Tibial nerve (tissue), 4 donors: ENCODE measurements around the gene ECM1. TPM values are rescaled to one million over a fixed set of nuclear protein-coding genes. Genes with fewer than 3 reads are reported as not detected.

Experiments
- DNase-seq, 2 donors: peaks; one replicate each; pipeline ENCODE4 v3.0.0-alpha.2; 2019; ENCODE audit warnings: low spot score in 2 of 2
- H3K27ac ChIP-seq, 4 donors: fragments of 200-600 bp; sonication (generic) in 3 of 4; one replicate each; pipeline ENCODE4 v1.5.1; 2017 to 2019; ENCODE audit warnings: mild to moderate bottlenecking in 1 of 4
- H3K27me3 ChIP-seq, 2 donors: fragments of 200-600 bp; sonication (generic) in 1 of 2; one replicate each; pipeline versions ENCODE4 v1.5.1 to v1.6.0; 2017 to 2019
- H3K36me3 ChIP-seq, 3 donors: fragments of 200-600 bp; sonication (generic); one replicate each; pipeline ENCODE4 v1.5.1; 2018 to 2019
- H3K4me1 ChIP-seq, 4 donors: fragments of 200-600 bp; sonication (generic) in 3 of 4; one replicate each; pipeline ENCODE4 v1.5.1; 2017 to 2019
- H3K4me3 ChIP-seq, 4 donors: fragments of 200-600 bp; sonication (generic) in 3 of 4; one replicate each; pipeline ENCODE4 v1.5.1; 2017 to 2019; ENCODE audit warnings: mild to moderate bottlenecking in 1 of 4, moderate library complexity in 1 of 4
- H3K9me3 ChIP-seq, 4 donors: fragments of 200-600 bp; sonication (generic) in 3 of 4; one replicate each; pipeline ENCODE4 v1.5.1; 2017 to 2019
- CTCF ChIP-seq, 5 experiments: fragments of 200-600 bp in 3 of 5; fragments of 450-650 bp in 2 of 5; sonication (generic) in 3 of 5; IDR thresholded peaks; one replicate each; pipeline ENCODE4 v1.5.1; 2016 to 2019; ENCODE audit warnings: antibody characterized with exemption in 5 of 5, mild to moderate bottlenecking in 3 of 5, moderate library complexity in 2 of 5
- EP300 ChIP-seq, 2 donors: sonication (generic); formaldehyde crosslinking; IDR thresholded peaks; one replicate each; pipeline ENCODE4 v1.6.1; 2017; ENCODE audit warnings: antibody characterized with exemption in 2 of 2, mild to moderate bottlenecking in 1 of 2
- POLR2A ChIP-seq, 2 donors: fragments of 450-650 bp; IDR thresholded peaks; one replicate each; pipeline ENCODE4 v1.6.1; 2017; ENCODE audit warnings: antibody characterized with exemption in 2 of 2, mild to moderate bottlenecking in 2 of 2, moderate library complexity in 2 of 2
- WGBS, 2 donors: methylation state at CpG; one replicate each; pipeline ENCODE4 v1.1.5; 2018; 5-methylcytosine and 5-hydroxymethylcytosine counted together
- total RNA-seq, 4 donors: library from RNA; depleted of rRNA; stranded (reverse); fragments of >200 nt; gene quantifications; one replicate each; pipeline ENCODE4 v1.1.0, GENCODE V29; 2016

The ECM1 gene
- total RNA-seq, 4 donors from 2014 or later, result 10.1 to 32.2 (median 15.0) TPM

- Histone ChIP-seq H3K27me3 (no peaks in the 10 kb centered on the region), H3K36me3 (no peaks in the 10 kb centered on the region), H3K4me1 (peaks cover 0 to 53% (median 9%) of the 10 kb centered on the region in 4 donors), H3K9me3 (no peaks in the 10 kb centered on the region), H3K27ac (no peak overlapping the region), H3K4me3 (no peak overlapping the region)
- no peak for TF ChIP-seq POLR2A (IDR thresholded peaks at IDR 0.05)
- no peak for TF ChIP-seq EP300 (IDR thresholded peaks at IDR 0.05)
- no peak for TF ChIP-seq CTCF (IDR thresholded peaks at IDR 0.05)
- WGBS, 2 donors, result 96 to 97% methylated on average over 4 to 6 of the region's 6 CpGs
- DNase-seq, result no peak
These were observed 26.1 kb downstream of the ECM1 start for GRCh38 chr1:150534002-150534401.

GRCh38 chr1:150535511-150536287 is 27.8 kb downstream of the ECM1 start:
- Histone ChIP-seq H3K27me3 (no peaks in the 10 kb centered on the region), H3K27ac (no peak overlapping the region), H3K9me3 (no peaks in the 10 kb centered on the region), H3K4me1 (peaks cover 0 to 46% (median 9%) of the 10 kb centered on the region in 4 donors), H3K4me3 (no peak overlapping the region), H3K36me3 (no peaks in the 10 kb centered on the region)
- TF ChIP-seq EP300 (IDR thresholded peaks at IDR 0.05) (no peak), CTCF (IDR thresholded peaks at IDR 0.05) (no peak), POLR2A (IDR thresholded peaks at IDR 0.05) (no peak)
- WGBS, 2 donors, result 91 to 92% methylated on average over 14 of the region's 14 CpGs
- no peak for DNase-seq

GRCh38 chr1:150536836-150537731 is 29.2 kb downstream of the ECM1 start:
- Histone ChIP-seq H3K36me3 (no peaks in the 10 kb centered on the region), H3K27ac (peak overlapping the region; percentile 34 to 63 (median 48)), H3K27me3 (no peaks in the 10 kb centered on the region), H3K4me1 (peaks cover 0 to 38% (median 9%) of the 10 kb centered on the region in 4 donors), H3K9me3 (no peaks in the 10 kb centered on the region), H3K4me3 (no peak overlapping the region)
- TF ChIP-seq CTCF (IDR thresholded peaks at IDR 0.05) (no peak), POLR2A (IDR thresholded peaks at IDR 0.05) (no peak), EP300 (IDR thresholded peaks at IDR 0.05) (no peak)
- WGBS, 2 donors, result 86 to 92% methylated on average over 9 to 12 of the region's 12 CpGs
- DNase-seq, result no peak

- Histone ChIP-seq H3K9me3 (no peaks in the 10 kb centered on the region), H3K27ac (peak overlapping the region; percentile 34 to 63 (median 48)), H3K36me3 (no peaks in the 10 kb centered on the region), H3K4me1 (peaks cover 0 to 29% (median 7%) of the 10 kb centered on the region in 4 donors), H3K4me3 (no peak overlapping the region), H3K27me3 (no peaks in the 10 kb centered on the region)
- TF ChIP-seq POLR2A (IDR thresholded peaks at IDR 0.05), result no peak
- no peak for TF ChIP-seq CTCF (IDR thresholded peaks at IDR 0.05)
- no peak for TF ChIP-seq EP300 (IDR thresholded peaks at IDR 0.05)
- no peak for DNase-seq
- 38 to 65% methylated on average over 17 of the region's 17 CpGs for WGBS, 2 donors
These were observed 30.1 kb downstream of the ECM1 start for GRCh38 chr1:150537732-150538684.
